IMR-90 (cell line): ENCODE data around the gene C10orf90. TPM values are rescaled to one million over a fixed set of nuclear protein-coding genes. Genes with fewer than 3 reads are reported as not detected.

ENCODE experiments used
- ATAC-seq: fragments of 200-7000 bp; cut with Tn5 transposase; 2 replicates; pipeline ENCODE4 v1.9.1; 2020; ENCODE audit warnings: low read depth, mild to moderate bottlenecking, moderate library complexity
- BruUV-seq: library from RNA; stranded (reverse); fragments of 400-500 nt; replicated peaks from 2 replicates; lab custom pipeline; 2021; lab: Mats Ljungman, UMichigan
- CTCF ChIA-PET: fragments of 300-600 bp; formaldehyde crosslinking; extraction: SDS; loops from one replicate; lab custom pipeline; 2021; ENCODE audit warnings: antibody characterized with exemption; lab: Yijun Ruan, JAX
- POLR2A ChIA-PET: fragments of 300-600 bp; sonication (Branson Sonifier 250); formaldehyde crosslinking; loops from one replicate; lab custom pipeline; 2022; ENCODE audit warnings: antibody characterized with exemption; ENCODE audit not compliant: unreplicated experiment; lab: Charles Lee
- DNase-seq: peaks from one replicate; pipeline ENCODE4 v3.0.0; 2013
- H2AFZ ChIP-seq: replicated peaks from 2 replicates; pipeline ENCODE3; 2013; ENCODE audit warnings: low read length, mild to moderate bottlenecking; ENCODE audit not compliant: poor library complexity
- H2AK5ac ChIP-seq: 2 replicates; pipeline ENCODE4 v1.6.1; 2013; ENCODE audit warnings: low read depth, low read length, inconsistent platforms
- H2AK9ac ChIP-seq: replicated peaks from 2 replicates; pipeline ENCODE3; 2013; ENCODE audit warnings: mild to moderate bottlenecking, low read depth, low read length, moderate library complexity; ENCODE audit not compliant: poor library complexity
- H2BK120ac ChIP-seq: 2 replicates; pipeline ENCODE4 v1.6.1; 2013; ENCODE audit warnings: low read depth, low read length, inconsistent platforms
- H2BK15ac ChIP-seq: 3 replicates; pipeline ENCODE4 v1.6.1; 2013; ENCODE audit warnings: low read depth, low read length, inconsistent platforms
- H2BK20ac ChIP-seq: 2 replicates; pipeline ENCODE4 v1.6.1; 2013; ENCODE audit warnings: low read depth, mild to moderate bottlenecking, inconsistent platforms, low read length, moderate library complexity
- H2BK5ac ChIP-seq: 2 replicates; pipeline ENCODE4 v1.6.1; 2013; ENCODE audit warnings: mild to moderate bottlenecking, low read depth, low read length, inconsistent platforms; ENCODE audit not compliant: poor library complexity, severe bottlenecking
- H3K14ac ChIP-seq: replicated peaks from 2 replicates; pipeline ENCODE4 v1.6.1; 2013; ENCODE audit warnings: low read depth, low read length, inconsistent platforms
- H3K18ac ChIP-seq: 2 replicates; pipeline ENCODE4 v1.6.1; 2013; ENCODE audit warnings: low read depth, low read length, control low read depth
- H3K23ac ChIP-seq: 2 replicates; pipeline ENCODE4 v1.6.1; 2013; ENCODE audit warnings: low read depth, low read length, inconsistent platforms
- H3K27ac ChIP-seq: 2 replicates; pipeline ENCODE4 v1.5.1; 2013; ENCODE audit warnings: mild to moderate bottlenecking, control low read depth, low read length; ENCODE audit not compliant: insufficient read depth
- H3K27me3 ChIP-seq: 2 replicates; pipeline ENCODE4 v1.6.1; 2013; ENCODE audit warnings: low read length; ENCODE audit not compliant: control insufficient read depth, insufficient read depth
- H3K36me3 ChIP-seq: 2 replicates; pipeline ENCODE4 v1.6.1; 2013; ENCODE audit warnings: low read length, mixed read lengths; ENCODE audit not compliant: control insufficient read depth, insufficient read depth
- H3K4ac ChIP-seq: 2 replicates; pipeline ENCODE4 v1.6.1; 2013; ENCODE audit warnings: low read depth, low read length, inconsistent platforms
- H3K4me1 ChIP-seq: 2 replicates; pipeline ENCODE4 v1.6.1; 2013; ENCODE audit warnings: low read length, mixed read lengths; ENCODE audit not compliant: control insufficient read depth, insufficient read depth
- H3K4me2 ChIP-seq: 2 replicates; pipeline ENCODE4 v1.6.1; 2013; ENCODE audit warnings: low read depth, mild to moderate bottlenecking, control low read depth, low read length, moderate library complexity
- H3K4me3 ChIP-seq: 2 replicates; pipeline ENCODE4 v1.5.1; 2013; ENCODE audit warnings: low read depth, mild to moderate bottlenecking, control low read depth, low read length, moderate library complexity; ENCODE audit not compliant: insufficient read depth
- H3K56ac ChIP-seq: 2 replicates; pipeline ENCODE4 v1.6.1; 2013; ENCODE audit warnings: low read length, inconsistent platforms; ENCODE audit not compliant: insufficient read depth; ENCODE audit errors: extremely low read depth
- H3K79me1 ChIP-seq, 2 experiments: 2 replicates each; pipeline ENCODE4 v1.6.1; 2013; ENCODE audit warnings: low read length in 2 of 2, inconsistent platforms in 1 of 2, low read depth in 1 of 2
- H3K9ac ChIP-seq: 2 replicates; pipeline ENCODE4 v1.6.1; 2013; ENCODE audit warnings: low read depth, low read length, control low read depth
- H3K9me1 ChIP-seq: 2 replicates; pipeline ENCODE4 v1.6.1; 2013; ENCODE audit warnings: low read length, inconsistent platforms; ENCODE audit not compliant: insufficient read depth
- H3K9me3 ChIP-seq: 2 replicates; pipeline ENCODE4 v1.6.1; 2013; ENCODE audit warnings: low read length; ENCODE audit not compliant: control insufficient read depth, insufficient read depth
- H4K20me1 ChIP-seq: 2 replicates; pipeline ENCODE4 v1.6.1; 2013; ENCODE audit warnings: low read length, inconsistent platforms; ENCODE audit not compliant: insufficient read depth
- H4K5ac ChIP-seq: 2 replicates; pipeline ENCODE4 v1.6.1; 2013; ENCODE audit warnings: mild to moderate bottlenecking, low read depth, low read length, control low read depth
- H4K8ac ChIP-seq, 2 experiments: 2 replicates each; pipeline ENCODE4 v1.6.1; 2013; ENCODE audit warnings: low read depth in 2 of 2, low read length in 2 of 2, control low read depth in 1 of 2, inconsistent platforms in 1 of 2
- H4K91ac ChIP-seq: 2 replicates; pipeline ENCODE4 v1.6.1; 2013; ENCODE audit warnings: low read depth, low read length, inconsistent platforms; ENCODE audit not compliant: insufficient read depth
- BHLHE40 ChIP-seq: fragments of 150-350 bp; IDR thresholded peaks from 2 replicates; pipeline ENCODE4 v1.6.1; 2016; ENCODE audit warnings: mild to moderate bottlenecking, low read depth, low read length
- FOS ChIP-seq: fragments of 150-350 bp; IDR thresholded peaks from 2 replicates; pipeline ENCODE4 v1.6.1; 2016; ENCODE audit warnings: low read depth, low read length
- MAZ ChIP-seq: IDR thresholded peaks from 2 replicates; pipeline ENCODE4 v1.6.1; 2012; ENCODE audit warnings: low read depth, mild to moderate bottlenecking, low read length, improper control_type of control experiment, moderate library complexity, borderline replicate concordance
- POLR2A ChIP-seq: IDR thresholded peaks from 2 replicates; pipeline ENCODE4 v1.6.1; 2012; ENCODE audit warnings: mild to moderate bottlenecking, low read depth, low read length
- RAD21 ChIP-seq: IDR thresholded peaks from 2 replicates; pipeline ENCODE4 v1.6.1; 2012; ENCODE audit warnings: low read length, improper control_type of control experiment
- RCOR1 ChIP-seq: IDR thresholded peaks from 2 replicates; pipeline ENCODE4 v1.6.1; 2012; ENCODE audit warnings: mild to moderate bottlenecking, low read length, improper control_type of control experiment; ENCODE audit not compliant: insufficient replicate concordance
- SMC3 ChIP-seq: fragments of 150-350 bp; IDR thresholded peaks from 2 replicates; pipeline ENCODE4 v1.6.1; 2016; ENCODE audit warnings: low read depth, mild to moderate bottlenecking, antibody characterized with exemption, low read length, moderate library complexity
- WGBS, 2 experiments: methylation state at CpG; one replicate each; pipeline versions ENCODE4 v1.1.5 to v1.1.7; 2013; ENCODE audit warnings: missing lambda C conversion rate in 2 of 2; ENCODE audit not compliant: insufficient read length in 1 of 2; ENCODE audit errors: extremely low coverage in 2 of 2; 5-methylcytosine and 5-hydroxymethylcytosine counted together
- dilution Hi-C: fragments of 300-500 bp; cut with HindIII; formaldehyde crosslinking; loops from one replicate; pipeline ENCODE4 v1.14.3; 2018; ENCODE audit warnings: low sequenced_read_pairs; ENCODE audit not compliant: unreplicated experiment
- in situ Hi-C: fragments of 300-500 bp; cut with MboI; formaldehyde crosslinking; loops from 3 replicates; pipeline ENCODE4 v1.14.3; 2019; ENCODE audit warnings: low sequenced_read_pairs, inconsistent platforms, mixed read lengths
- intact Hi-C: fragments of 100-400 bp; cut with micrococcal nuclease; formaldehyde crosslinking; loops from 2 replicates; pipeline ENCODE4 v1.10.0; 2022
- polyA plus RNA-seq, 3 experiments: library from polyadenylated mRNA; depleted of rRNA; stranded (reverse); fragments of >200 nt; gene quantifications; 2 replicates each; pipeline ENCODE4 v1.2.3, GENCODE V29; 2012; ENCODE audit warnings: low replicate concordance in 1 of 3
- total RNA-seq: library from RNA; depleted of rRNA; stranded (reverse); fragments of >200 nt; gene quantifications from 2 replicates; pipeline ENCODE4 v1.2.3, GENCODE V29; 2012
- TF ChIP-seq, protein P1 (sequence below): conservative IDR thresholded peaks from 2 replicates; pipeline ENCODE4 v1.5.1; 2012; ENCODE audit warnings: mild to moderate bottlenecking, low read depth, low read length, improper control_type of control experiment
- TF ChIP-seq, protein P2 (sequence below): fragments of 150-350 bp; IDR thresholded peaks from 2 replicates; pipeline ENCODE4 v1.6.1; 2017; ENCODE audit warnings: mild to moderate bottlenecking, antibody characterized with exemption, low read length, low read depth

The C10orf90 gene
- total and polyA plus RNA-seq, 2 of the 4 experiments (the other 2 are of a cell fraction): 0.05 to 0.18 TPM

DNA sequence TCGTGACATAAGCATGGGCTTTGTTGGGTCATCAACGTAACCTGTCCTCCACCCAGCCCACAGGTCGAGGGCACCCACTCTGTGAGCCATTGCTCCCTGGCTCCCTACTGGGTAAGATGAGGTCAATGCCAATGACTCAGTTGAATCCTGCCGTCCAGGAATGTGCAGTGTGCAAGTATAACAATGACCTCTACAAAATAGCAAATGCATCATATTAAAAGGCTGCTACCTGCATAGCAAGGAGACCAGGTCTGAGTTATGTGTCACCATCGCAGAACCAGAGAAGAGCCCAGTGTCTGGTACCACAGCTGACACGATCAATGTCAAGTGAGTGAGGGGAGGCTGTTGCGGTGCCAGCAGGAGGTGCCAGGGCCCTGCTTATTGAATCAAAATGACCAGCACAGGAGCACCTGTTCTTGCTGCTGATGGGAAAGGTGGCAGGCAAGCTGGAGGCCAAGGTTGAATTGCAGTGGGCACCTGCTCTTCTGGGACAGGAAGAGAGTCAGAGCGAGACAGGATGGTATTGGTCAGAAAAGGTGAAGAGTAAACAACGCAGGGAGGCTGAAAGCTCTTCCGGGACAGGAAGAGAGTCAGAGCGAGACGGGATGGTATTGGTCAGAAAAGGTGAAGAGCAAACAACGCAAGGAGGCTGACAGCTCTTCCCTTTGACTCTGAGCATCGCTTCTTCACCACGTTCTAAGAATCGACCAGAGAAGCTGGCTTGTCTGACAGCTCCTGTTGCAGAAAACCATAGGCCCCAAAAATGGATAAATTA is 173.5 kb downstream of the C10orf90 start:
- Histone ChIP-seq H3K79me1 (no peaks in the 10 kb centered on the region), H3K4ac (no peak overlapping the region), H3K9ac (no peak overlapping the region), H3K14ac (no peak overlapping the region), H3K9me3 (no peaks in the 10 kb centered on the region), H2BK5ac (no peak overlapping the region), H4K91ac (no peak overlapping the region), H3K4me3 (no peak overlapping the region), H2AFZ (no peak overlapping the region), H2AK9ac (no peak overlapping the region), H3K9me1 (no peaks in the 10 kb centered on the region), H2AK5ac (no peak overlapping the region), H3K56ac (no peak overlapping the region), H3K18ac (no peak overlapping the region), H3K4me2 (no peak overlapping the region), H3K27me3 (no peaks in the 10 kb centered on the region; the same call in none of the 2 replicates), H2BK120ac (no peak overlapping the region), H3K23ac (no peak overlapping the region), H2BK20ac (no peak overlapping the region), H4K8ac (no peak overlapping the region), H3K36me3 (no peaks in the 10 kb centered on the region), H4K5ac (no peak overlapping the region), H2BK15ac (no peak overlapping the region), H3K4me1 (peaks cover 3% of the 10 kb centered on the region; the same call in 1 of the 2 replicates), H3K27ac (no peak overlapping the region), H4K20me1 (no peaks in the 10 kb centered on the region)
- BruUV-seq: no TSS peak
- whole genome bisulfite sequencing, 2 experiments: 73% methylated on average over 8 of the region's 16 CpGs; no CpG with 5 or more reads in 1 of the 2 experiments
- intact Hi-C loops: no loop called here
- TF ChIP-seq, protein P1, sequence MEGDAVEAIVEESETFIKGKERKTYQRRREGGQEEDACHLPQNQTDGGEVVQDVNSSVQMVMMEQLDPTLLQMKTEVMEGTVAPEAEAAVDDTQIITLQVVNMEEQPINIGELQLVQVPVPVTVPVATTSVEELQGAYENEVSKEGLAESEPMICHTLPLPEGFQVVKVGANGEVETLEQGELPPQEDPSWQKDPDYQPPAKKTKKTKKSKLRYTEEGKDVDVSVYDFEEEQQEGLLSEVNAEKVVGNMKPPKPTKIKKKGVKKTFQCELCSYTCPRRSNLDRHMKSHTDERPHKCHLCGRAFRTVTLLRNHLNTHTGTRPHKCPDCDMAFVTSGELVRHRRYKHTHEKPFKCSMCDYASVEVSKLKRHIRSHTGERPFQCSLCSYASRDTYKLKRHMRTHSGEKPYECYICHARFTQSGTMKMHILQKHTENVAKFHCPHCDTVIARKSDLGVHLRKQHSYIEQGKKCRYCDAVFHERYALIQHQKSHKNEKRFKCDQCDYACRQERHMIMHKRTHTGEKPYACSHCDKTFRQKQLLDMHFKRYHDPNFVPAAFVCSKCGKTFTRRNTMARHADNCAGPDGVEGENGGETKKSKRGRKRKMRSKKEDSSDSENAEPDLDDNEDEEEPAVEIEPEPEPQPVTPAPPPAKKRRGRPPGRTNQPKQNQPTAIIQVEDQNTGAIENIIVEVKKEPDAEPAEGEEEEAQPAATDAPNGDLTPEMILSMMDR: no peak
- TF ChIP-seq FOS (no peak), POLR2A (no peak), BHLHE40 (no peak), RCOR1 (no peak), SMC3 (no peak), MAZ (no peak), RAD21 (no peak)
- TF ChIP-seq, protein P2, sequence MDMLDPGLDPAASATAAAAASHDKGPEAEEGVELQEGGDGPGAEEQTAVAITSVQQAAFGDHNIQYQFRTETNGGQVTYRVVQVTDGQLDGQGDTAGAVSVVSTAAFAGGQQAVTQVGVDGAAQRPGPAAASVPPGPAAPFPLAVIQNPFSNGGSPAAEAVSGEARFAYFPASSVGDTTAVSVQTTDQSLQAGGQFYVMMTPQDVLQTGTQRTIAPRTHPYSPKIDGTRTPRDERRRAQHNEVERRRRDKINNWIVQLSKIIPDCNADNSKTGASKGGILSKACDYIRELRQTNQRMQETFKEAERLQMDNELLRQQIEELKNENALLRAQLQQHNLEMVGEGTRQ: no peak
- dilution Hi-C loops: no loop called here
- ATAC-seq (no peak), DNase-seq (no peak)
- in situ Hi-C loops: loop anchor here (5.0 kb wide), 1 partner anchor 100 kb away; no protein-coding TSS in a partner anchor
- ChIA-PET POLR2A (no interaction called here), CTCF (no interaction called here)
